ENCODE data around the gene TMC7. TPM values are rescaled to one million over a fixed set of nuclear protein-coding genes. Genes with fewer than 3 reads are reported as not detected.

Gene TMC7
- total and polyA plus RNA-seq, 2 of the 13 experiments (the other 11 are each of a cell fraction or from before 2014, with no cell fraction given): 1.2 to 5.1 TPM

- TF ChIP-seq HNF1A (IDR thresholded peaks at IDR 0.05; ENCODE audit: low read depth): no peak
- no peak for TF ChIP-seq HNF1A (CRISPR knock-in tag; IDR thresholded peaks at IDR 0.05; ENCODE audit: borderline replicate concordance)
- TF ChIP-seq HDAC1 (CRISPR knock-in tag; IDR thresholded peaks at IDR 0.05): no peak
- no peak for TF ChIP-seq ZBTB34 (CRISPR knock-in tag; IDR thresholded peaks at IDR 0.05)
- no peak for TF ChIP-seq PLRG1 (conservative IDR thresholded peaks at IDR 0.05)
- no peak for TF ChIP-seq FOXM1 (CRISPR knock-in tag; IDR thresholded peaks at IDR 0.05)
- 0 out of 2 replicates have a peak, but pooled peaks have one; percentile 18 for TF ChIP-seq THAP9 (CRISPR knock-in tag; IDR thresholded peaks at IDR 0.05; ENCODE audit: borderline replicate concordance)
- TF ChIP-seq ETV6 (CRISPR knock-in tag; conservative IDR thresholded peaks at IDR 0.05): no peak; the same call in 1 of the 2 replicates
- no peak for TF ChIP-seq HMG20B (CRISPR knock-in tag; conservative IDR thresholded peaks at IDR 0.05)
- TF ChIP-seq RARA (CRISPR knock-in tag; IDR thresholded peaks at IDR 0.05): no peak
- TF ChIP-seq FIP1L1 (IDR thresholded peaks at IDR 0.05; ENCODE audit: borderline replicate concordance, insufficient read depth, low read depth, low read length): no peak
- no peak for TF ChIP-seq TBX3 (IDR thresholded peaks at IDR 0.05; ENCODE audit: borderline replicate concordance)
- no peak for TF ChIP-seq ZSCAN20 (CRISPR knock-in tag; IDR thresholded peaks at IDR 0.05; ENCODE audit: borderline replicate concordance)
- TF ChIP-seq CBX2 (IDR thresholded peaks at IDR 0.05; ENCODE audit: low read depth, low read length): no peak
- no peak for TF ChIP-seq CBX2 (CRISPR knock-in tag; IDR thresholded peaks at IDR 0.05; ENCODE audit: low read depth)
- TF ChIP-seq ERF (CRISPR knock-in tag; IDR thresholded peaks at IDR 0.05): peak; percentile 86; the same call in 1 of the 2 replicates
- no peak for TF ChIP-seq MYPOP (CRISPR knock-in tag; IDR thresholded peaks at IDR 0.05)
- no peak for TF ChIP-seq ZNF777 (CRISPR knock-in tag; IDR thresholded peaks at IDR 0.05)
- no peak for TF ChIP-seq ZNF775 (CRISPR knock-in tag; IDR thresholded peaks at IDR 0.05; ENCODE audit: borderline replicate concordance)
- TF ChIP-seq ZNF570 (CRISPR knock-in tag; IDR thresholded peaks at IDR 0.05; ENCODE audit: borderline replicate concordance): no peak
Observed at GRCh38 chr16:19071811-19072777, 88.4 kb downstream of the TMC7 start (continued).
